Panc1 (cell line): ENCODE measurements around the gene GPR176.

Experiments
- POLR2AphosphoS5 ChIP-seq: IDR thresholded peaks from 2 replicates; pipeline ENCODE4 v1.6.1; 2012; ENCODE audit warnings: mild to moderate bottlenecking, low read depth, low read length, moderate library complexity
- TF ChIP-seq, protein P1 (sequence below), 2 experiments: IDR thresholded peaks; 2 replicates each; pipeline ENCODE4 v1.6.1; 2011 to 2012; ENCODE audit warnings: low read depth in 2 of 2, control low read depth in 1 of 2, low read length in 1 of 2, mild to moderate bottlenecking in 1 of 2, moderate library complexity in 1 of 2; ENCODE audit not compliant: insufficient read depth in 1 of 2
- TF ChIP-seq, protein P2 (sequence below): fragments of 450-650 bp; IDR thresholded peaks from 2 replicates; pipeline ENCODE4 v1.5.1; 2017; ENCODE audit warnings: mild to moderate bottlenecking

DNA sequence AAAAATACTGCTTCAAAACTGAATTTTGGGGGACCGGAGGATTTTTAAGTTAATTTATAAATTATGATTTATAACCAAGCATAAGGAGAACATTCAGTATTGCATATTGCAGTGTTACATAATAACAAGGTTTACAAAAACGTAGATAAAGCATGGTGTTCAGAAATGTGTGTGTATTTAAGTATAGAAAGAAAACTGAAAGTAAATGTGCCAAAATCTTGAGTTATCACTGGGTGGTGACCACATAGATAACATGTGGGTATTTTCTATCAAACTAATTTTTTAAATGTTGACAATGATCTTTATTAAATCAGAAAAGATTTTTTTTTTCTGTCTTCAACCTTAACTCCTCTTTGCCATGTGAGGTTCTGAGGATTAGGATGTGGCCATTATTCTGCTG, 46.5 kb upstream of the GPR176 start:
- TF ChIP-seq, protein P1, sequence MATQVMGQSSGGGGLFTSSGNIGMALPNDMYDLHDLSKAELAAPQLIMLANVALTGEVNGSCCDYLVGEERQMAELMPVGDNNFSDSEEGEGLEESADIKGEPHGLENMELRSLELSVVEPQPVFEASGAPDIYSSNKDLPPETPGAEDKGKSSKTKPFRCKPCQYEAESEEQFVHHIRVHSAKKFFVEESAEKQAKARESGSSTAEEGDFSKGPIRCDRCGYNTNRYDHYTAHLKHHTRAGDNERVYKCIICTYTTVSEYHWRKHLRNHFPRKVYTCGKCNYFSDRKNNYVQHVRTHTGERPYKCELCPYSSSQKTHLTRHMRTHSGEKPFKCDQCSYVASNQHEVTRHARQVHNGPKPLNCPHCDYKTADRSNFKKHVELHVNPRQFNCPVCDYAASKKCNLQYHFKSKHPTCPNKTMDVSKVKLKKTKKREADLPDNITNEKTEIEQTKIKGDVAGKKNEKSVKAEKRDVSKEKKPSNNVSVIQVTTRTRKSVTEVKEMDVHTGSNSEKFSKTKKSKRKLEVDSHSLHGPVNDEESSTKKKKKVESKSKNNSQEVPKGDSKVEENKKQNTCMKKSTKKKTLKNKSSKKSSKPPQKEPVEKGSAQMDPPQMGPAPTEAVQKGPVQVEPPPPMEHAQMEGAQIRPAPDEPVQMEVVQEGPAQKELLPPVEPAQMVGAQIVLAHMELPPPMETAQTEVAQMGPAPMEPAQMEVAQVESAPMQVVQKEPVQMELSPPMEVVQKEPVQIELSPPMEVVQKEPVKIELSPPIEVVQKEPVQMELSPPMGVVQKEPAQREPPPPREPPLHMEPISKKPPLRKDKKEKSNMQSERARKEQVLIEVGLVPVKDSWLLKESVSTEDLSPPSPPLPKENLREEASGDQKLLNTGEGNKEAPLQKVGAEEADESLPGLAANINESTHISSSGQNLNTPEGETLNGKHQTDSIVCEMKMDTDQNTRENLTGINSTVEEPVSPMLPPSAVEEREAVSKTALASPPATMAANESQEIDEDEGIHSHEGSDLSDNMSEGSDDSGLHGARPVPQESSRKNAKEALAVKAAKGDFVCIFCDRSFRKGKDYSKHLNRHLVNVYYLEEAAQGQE (IDR thresholded peaks at IDR 0.05; ENCODE audit: insufficient read depth in 1 of 2, low read depth in 2 of 2, low read length in 1 of 2) = no peak
- TF ChIP-seq, protein P2, sequence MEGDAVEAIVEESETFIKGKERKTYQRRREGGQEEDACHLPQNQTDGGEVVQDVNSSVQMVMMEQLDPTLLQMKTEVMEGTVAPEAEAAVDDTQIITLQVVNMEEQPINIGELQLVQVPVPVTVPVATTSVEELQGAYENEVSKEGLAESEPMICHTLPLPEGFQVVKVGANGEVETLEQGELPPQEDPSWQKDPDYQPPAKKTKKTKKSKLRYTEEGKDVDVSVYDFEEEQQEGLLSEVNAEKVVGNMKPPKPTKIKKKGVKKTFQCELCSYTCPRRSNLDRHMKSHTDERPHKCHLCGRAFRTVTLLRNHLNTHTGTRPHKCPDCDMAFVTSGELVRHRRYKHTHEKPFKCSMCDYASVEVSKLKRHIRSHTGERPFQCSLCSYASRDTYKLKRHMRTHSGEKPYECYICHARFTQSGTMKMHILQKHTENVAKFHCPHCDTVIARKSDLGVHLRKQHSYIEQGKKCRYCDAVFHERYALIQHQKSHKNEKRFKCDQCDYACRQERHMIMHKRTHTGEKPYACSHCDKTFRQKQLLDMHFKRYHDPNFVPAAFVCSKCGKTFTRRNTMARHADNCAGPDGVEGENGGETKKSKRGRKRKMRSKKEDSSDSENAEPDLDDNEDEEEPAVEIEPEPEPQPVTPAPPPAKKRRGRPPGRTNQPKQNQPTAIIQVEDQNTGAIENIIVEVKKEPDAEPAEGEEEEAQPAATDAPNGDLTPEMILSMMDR = no peak
- TF ChIP-seq POLR2AphosphoS5 = no peak
